ENCODE results near the gene ZDHHC19. TPM values are rescaled to one million over a fixed set of nuclear protein-coding genes. Genes with fewer than 3 reads are reported as not detected.
A peak's percentile ranks its signal among the peaks of the same experiment; 100 is the strongest.

ZDHHC19 gene
- total RNA-seq, 6 donors from 2014 or later = 1.4 to 3.1 TPM; not detected in 4

DNA sequence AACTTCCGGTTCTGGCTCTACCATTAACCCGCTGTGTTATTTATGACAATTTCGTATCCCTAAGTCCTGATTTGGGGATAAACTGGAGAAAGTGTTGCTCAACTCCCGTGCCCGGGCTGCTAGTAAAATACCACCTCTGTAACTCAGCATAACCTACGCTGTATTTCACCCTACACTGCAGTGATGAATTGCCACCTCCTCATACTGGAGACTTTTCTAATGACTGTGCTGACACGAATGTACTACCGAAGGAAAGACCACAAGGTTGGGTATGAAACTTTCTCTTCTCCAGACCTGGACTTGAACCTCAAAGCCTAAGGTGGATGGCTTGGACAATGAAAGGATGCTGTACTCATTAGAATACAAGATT lies 21.7 kb upstream of the ZDHHC19 start:
- TF ChIP-seq, protein P1, sequence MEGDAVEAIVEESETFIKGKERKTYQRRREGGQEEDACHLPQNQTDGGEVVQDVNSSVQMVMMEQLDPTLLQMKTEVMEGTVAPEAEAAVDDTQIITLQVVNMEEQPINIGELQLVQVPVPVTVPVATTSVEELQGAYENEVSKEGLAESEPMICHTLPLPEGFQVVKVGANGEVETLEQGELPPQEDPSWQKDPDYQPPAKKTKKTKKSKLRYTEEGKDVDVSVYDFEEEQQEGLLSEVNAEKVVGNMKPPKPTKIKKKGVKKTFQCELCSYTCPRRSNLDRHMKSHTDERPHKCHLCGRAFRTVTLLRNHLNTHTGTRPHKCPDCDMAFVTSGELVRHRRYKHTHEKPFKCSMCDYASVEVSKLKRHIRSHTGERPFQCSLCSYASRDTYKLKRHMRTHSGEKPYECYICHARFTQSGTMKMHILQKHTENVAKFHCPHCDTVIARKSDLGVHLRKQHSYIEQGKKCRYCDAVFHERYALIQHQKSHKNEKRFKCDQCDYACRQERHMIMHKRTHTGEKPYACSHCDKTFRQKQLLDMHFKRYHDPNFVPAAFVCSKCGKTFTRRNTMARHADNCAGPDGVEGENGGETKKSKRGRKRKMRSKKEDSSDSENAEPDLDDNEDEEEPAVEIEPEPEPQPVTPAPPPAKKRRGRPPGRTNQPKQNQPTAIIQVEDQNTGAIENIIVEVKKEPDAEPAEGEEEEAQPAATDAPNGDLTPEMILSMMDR (IDR thresholded peaks at IDR 0.05) = no peak
- TF ChIP-seq EP300 (IDR thresholded peaks at IDR 0.05) (no peak), POLR2AphosphoS5 (IDR thresholded peaks at IDR 0.05) (no peak), POLR2A (IDR thresholded peaks at IDR 0.05) (no peak)
- Histone ChIP-seq H3K9me3 (no peaks in the 10 kb centered on the region), H3K4me1 (peaks cover 0 to 4% (median 0%) of the 10 kb centered on the region in 4 donors), H3K4me3 (no peak overlapping the region), H3K27me3 (no peaks in the 10 kb centered on the region), H3K27ac (no peak overlapping the region), H3K36me3 (peaks cover 1 to 20% (median 13%) of the 10 kb centered on the region in 4 donors)
- ATAC-seq (ENCODE audit: low FRiP score in 2 of 2) (no peak), DNase-seq (no peak)
- 73 to 80% methylated on average over 8 of the region's 8 CpGs for WGBS, 2 donors

DNA sequence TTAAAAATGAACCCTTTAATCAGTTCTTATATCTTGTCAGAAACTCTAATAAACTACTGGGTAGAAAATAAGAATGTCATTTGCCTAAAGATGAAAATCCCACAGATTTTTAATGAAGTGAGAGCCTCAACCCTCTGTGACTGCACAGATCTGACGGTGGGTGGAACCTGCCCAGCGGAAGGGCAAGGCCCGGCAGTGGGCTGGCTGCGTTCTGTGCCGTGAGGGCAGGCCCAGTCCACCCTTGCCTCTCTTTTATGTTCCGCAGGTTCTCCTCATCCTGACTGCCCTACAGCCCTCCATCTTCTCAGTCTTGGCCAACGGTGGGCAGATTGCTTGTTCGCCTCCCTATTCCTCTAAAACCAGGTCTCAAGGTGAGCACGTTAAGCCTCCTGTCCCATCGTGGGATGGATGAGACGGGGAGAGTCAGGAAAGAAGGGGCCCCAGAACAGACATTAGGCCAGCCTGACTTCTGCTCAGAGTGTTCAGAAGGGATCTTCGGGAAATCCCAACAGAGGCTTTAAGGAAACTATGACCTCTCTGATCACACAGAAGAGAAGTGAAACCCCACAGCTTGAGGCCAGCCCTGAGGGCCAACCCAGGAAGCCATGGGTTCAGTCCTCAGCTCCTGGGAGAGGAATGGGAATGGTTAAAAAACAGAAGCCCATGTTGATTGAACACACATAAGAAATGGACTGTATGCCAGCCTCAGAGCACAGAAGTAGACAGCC lies 21.1 kb upstream of the ZDHHC19 start:
- ATAC-seq (ENCODE audit: low FRiP score in 2 of 2) = no peak
- WGBS, 2 donors = 94% methylated on average over 12 of the region's 12 CpGs
- peaks cover 0 to 9% (median 0%) of the 10 kb centered on the region in 4 donors for H3K4me1 ChIP-seq

DNA sequence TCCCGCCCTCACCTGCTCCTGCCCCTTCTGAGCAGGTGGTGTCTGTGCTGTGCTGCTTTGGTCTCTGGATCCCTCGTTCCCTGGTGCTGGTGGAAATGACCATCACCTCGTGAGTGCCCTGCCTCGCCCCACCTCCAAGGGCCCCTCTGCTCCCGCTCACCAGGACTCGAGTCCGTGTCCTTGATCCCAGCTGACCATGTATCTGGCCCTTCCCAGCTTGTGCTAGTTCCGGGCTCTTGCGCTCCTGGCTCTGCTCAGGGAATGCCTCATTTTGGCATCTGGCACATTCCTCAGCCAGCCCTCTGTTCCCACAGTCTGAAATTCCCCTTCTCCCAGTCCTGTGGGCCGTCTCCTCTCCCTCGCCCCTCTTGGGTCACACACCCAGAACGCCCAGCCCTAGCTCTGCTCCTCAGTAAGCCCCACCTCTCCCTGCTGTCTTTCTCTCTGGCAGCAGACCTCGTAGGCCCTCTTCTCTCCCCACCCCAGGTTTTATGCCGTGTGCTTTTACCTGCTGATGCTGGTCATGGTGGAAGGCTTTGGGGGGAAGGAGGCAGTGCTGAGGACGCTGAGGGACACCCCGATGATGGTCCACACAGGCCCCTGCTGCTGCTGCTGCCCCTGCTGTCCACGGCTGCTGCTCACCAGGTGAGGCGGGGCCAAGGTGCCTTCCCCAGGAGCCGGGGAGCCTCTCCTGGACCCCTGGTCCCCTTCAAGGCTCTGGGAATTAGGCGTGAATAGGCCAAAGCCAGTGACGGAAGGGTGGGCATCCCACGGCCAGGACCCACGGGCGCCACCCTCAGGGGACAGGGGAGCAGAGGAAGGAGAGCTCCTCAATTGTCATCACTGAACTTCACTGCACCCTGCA lies 16.7 kb upstream of the ZDHHC19 start:
- Histone ChIP-seq H3K27ac (no peak overlapping the region), H3K9me3 (no peaks in the 10 kb centered on the region), H3K4me3 (no peak overlapping the region), H3K4me1 (peaks cover 0 to 11% (median 1%) of the 10 kb centered on the region in 4 donors), H3K36me3 (no peaks in the 10 kb centered on the region), H3K27me3 (no peaks in the 10 kb centered on the region)
- TF ChIP-seq POLR2AphosphoS5 (IDR thresholded peaks at IDR 0.05) = no peak
- TF ChIP-seq, protein P1 (IDR thresholded peaks at IDR 0.05) = no peak
- no peak for TF ChIP-seq EP300 (IDR thresholded peaks at IDR 0.05)
- no peak for TF ChIP-seq POLR2A (IDR thresholded peaks at IDR 0.05)
- ATAC-seq (ENCODE audit: low FRiP score in 2 of 2) (peak; percentile 32 to 52), DNase-seq (no peak)
- 57 to 59% methylated on average over 20 to 24 of the region's 24 CpGs for WGBS, 2 donors

More for the DNA sequence above, 21.1 kb upstream of the ZDHHC19 start:
- H3K36me3 ChIP-seq = peaks cover 0 to 14% (median 9%) of the 10 kb centered on the region in 4 donors
- H3K27ac ChIP-seq = no peak overlapping the region
- H3K4me3 ChIP-seq = no peak overlapping the region
- H3K27me3 ChIP-seq = no peaks in the 10 kb centered on the region
- TF ChIP-seq POLR2AphosphoS5 (IDR thresholded peaks at IDR 0.05) (no peak), POLR2A (IDR thresholded peaks at IDR 0.05) (no peak), EP300 (IDR thresholded peaks at IDR 0.05) (no peak)
- TF ChIP-seq, protein P1 (IDR thresholded peaks at IDR 0.05) = no peak
- DNase-seq = no peak
- no peaks in the 10 kb centered on the region for H3K9me3 ChIP-seq

DNA sequence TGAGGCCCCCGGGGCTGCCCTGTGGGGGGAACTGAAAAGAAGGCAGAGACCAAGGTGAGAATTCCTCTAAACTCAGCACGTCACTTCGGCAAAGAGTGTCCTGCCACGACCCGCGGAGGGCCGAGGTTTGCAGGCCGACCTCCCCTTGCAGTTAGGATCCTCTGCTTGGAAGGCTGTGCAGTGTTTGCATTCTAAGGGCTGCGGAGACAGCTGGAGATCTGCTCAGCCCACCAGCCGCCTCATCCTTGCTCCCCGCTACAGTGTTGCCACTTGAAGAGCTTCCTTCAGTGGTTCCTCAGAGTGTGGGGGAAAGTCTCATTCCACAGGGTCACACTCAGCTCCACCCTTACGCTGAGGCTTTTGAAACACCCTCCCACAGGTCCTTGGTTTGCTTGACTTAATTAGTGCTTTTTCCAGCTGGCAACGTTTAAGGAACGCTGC lies 15.9 kb upstream of the ZDHHC19 start:
- TF ChIP-seq, protein P1 (IDR thresholded peaks at IDR 0.05) = no peak
- Histone ChIP-seq H3K27ac (no peak overlapping the region), H3K27me3 (no peaks in the 10 kb centered on the region), H3K4me1 (peaks cover 0 to 11% (median 1%) of the 10 kb centered on the region in 4 donors), H3K36me3 (no peaks in the 10 kb centered on the region), H3K9me3 (no peaks in the 10 kb centered on the region), H3K4me3 (no peak overlapping the region)
- DNase-seq (no peak), ATAC-seq (ENCODE audit: low FRiP score in 2 of 2) (no peak)
- 71 to 79% methylated on average over 12 to 14 of the region's 14 CpGs for WGBS, 2 donors

Data from upper lobe of left lung (tissue), 6 donors.